ENCODE results near the gene SLC9A7.

- TF ChIP-seq POLR2A (IDR thresholded peaks at IDR 0.05) (no peak), POLR2AphosphoS5 (IDR thresholded peaks at IDR 0.05) (no peak), CTCF (IDR thresholded peaks at IDR 0.05) (no peak)
Observed at GRCh38 chrX:46610070-46610658, 148.8 kb downstream of the SLC9A7 start.
